WI38 (cell line): Measurements from ENCODE around the gene PELI1.

Experiments
- H3K4me3 ChIP-seq: 2 replicates; pipeline ENCODE4 v1.5.1; 2011; ENCODE audit warnings: low read depth, mild to moderate bottlenecking, control low read depth, low read length
- CTCF ChIP-seq: IDR thresholded peaks from 2 replicates; pipeline ENCODE4 v1.5.1; 2012; ENCODE audit warnings: low read depth, mild to moderate bottlenecking, control low read depth, low read length

PELI1 gene

DNA sequence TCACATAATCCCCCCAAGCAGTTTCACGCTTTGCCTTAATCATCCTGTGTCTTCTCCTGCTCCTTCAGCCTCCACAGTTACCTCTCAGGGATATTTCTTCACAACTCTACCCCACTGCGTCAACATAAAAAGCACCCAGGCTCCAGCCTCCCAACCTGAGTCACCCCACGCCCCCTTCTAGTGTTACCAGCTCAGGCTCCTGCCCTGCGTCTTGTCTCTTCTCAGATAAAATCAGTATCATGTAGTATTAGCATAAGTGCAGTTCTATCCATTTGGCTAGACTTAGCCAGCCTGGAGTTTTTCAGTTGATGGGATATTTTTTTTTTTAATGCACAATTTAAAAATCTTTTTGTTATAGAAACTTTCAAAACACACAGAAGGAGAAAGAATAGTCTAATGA is 9.6 kb upstream of the PELI1 start:
- no peak overlapping the region for H3K4me3 ChIP-seq
- TF ChIP-seq CTCF, result no peak

- H3K4me3 ChIP-seq, result no peak overlapping the region
- no peak for TF ChIP-seq CTCF
These were observed 7.3 kb upstream of the PELI1 start for GRCh38 chr2:64151476-64151875.

DNA sequence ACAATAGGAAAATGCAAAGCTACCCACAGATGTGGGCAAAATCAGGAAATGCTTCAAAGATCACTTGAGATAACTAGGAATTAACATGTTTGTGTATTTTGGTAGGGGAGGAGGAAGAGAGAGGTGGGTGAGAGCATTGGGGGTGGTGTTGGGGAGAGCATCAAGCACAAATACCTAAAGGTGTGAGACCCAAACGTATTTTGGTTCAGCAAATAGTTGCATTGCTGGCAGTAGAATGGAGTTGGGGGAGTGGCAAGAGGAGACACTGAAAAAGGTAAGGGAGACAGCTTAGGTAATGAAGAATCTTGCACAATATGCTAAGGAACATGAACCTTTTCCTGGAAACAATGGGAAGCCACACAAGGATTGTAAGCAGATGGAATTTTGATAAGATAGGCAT is 1.5 kb upstream of the PELI1 start:
- H3K4me3 ChIP-seq, result no peak overlapping the region
- TF ChIP-seq CTCF, result no peak

DNA sequence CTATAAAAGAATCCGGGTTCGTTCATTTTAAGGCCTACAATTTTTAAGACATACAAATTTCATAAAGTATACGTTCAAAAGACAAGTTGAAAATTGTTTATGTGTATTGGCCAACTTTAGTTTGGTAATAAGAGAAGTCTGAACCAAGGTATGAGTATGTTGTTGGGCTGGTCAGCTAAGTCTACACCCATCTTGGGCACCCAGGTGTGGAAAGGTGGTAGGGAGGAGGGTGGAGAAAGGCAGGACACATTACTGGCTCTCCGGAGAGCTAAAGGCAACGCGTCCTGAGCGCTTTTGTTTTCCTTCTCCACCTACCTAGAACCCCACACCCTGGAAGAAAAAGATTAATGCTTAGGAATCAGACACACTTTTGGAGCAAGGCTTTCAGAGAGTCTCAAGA is 899 bp upstream of the PELI1 start:
- TF ChIP-seq CTCF, result no peak
- no peak overlapping the region for H3K4me3 ChIP-seq

DNA sequence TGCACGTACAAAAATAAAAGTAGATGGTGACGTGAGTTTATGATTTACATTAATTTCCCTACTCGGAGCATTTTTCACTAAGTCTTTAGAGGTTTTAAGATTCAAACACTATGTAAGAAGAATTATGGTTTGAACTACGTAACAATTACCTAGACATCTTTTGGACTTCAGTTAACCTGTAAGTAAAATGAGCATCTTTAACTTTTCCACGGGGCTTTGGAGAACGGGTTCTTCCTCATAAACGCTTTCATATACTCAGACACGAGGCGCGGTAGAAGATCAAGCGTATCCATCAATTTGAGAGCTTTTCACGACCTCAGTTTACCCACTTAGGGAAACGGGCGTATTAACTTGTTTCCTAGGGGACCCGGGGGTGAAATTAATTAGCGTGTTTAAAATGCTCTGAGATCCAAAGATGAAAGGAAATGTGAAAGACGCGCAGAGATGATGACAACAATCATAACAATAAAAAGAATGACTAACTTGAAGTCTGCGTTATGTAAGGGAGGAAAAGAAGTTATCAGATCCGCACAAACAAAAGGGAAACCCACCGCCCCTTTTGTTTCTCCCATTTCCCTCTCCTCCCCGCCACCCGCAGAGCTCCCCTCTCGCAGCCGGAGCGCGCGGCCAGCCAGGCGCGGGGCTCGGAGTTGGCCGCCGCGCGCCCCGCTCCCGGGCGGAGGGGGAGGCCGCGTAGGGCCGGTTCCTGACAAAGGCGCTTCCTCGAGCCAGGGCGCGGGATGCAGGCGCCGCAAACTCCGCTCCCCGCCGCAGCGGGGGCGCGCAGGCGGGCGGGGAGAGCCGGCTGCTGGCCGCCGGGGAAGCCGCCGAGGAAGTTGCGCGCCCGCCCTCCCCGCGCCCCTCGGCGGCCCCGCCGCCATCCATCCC is 807 bp downstream of the PELI1 start:
- peak overlapping the region; percentile 84 for H3K4me3 ChIP-seq
- TF ChIP-seq CTCF, result no peak

GRCh38 chr2:64142741-64143168 is 1.5 kb downstream of the PELI1 start:
- no peak for TF ChIP-seq CTCF
- peak overlapping the region; percentile 84 for H3K4me3 ChIP-seq

DNA sequence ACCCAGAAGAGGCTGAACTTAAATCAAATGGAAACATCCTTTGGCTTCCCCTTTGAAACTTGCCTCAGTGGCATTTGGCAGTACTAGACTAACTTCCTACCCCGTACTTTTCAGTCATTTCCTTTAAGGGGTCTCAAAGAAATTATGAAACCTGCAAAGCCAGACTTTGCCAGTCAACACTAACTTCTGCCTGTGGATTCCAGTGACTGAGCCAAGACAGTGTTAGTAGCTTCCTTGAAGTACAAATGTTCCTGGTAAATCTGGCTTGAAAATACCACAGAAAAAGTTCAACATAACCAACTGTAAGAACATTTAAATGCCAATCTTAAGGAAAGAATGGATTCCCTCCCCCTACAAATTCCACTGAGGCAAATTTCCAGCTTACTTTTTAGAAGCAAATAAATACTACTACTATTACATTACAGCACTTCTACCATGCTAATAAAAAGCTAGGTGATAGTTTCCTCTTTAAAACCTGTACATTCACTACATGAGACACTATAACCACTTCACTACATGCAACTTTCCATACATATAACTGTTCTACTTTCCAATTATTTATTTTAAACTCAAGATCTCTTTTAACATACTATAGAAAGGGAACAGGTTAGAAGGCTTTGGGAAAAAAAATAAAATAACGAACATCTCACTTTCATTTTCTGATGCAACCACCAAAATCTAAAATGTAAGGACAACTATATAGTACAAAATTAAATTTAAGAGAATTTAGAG is 2.4 kb downstream of the PELI1 start:
- no peak overlapping the region for H3K4me3 ChIP-seq
- no peak for TF ChIP-seq CTCF
